GM19395 (cell line): ENCODE measurements around the gene P2RY4.
"Not testable (repeated sequence)": the region's sequence is repeated elsewhere in the genome, so short reads cannot be mapped to it uniquely, and the experiment has no call there.

Source experiments
- ATAC-seq: cut with Tn5 transposase; IDR thresholded peaks from one replicate; pipeline ENCODE4 v1.9.1; 2021; ENCODE audit warnings: mild to moderate bottlenecking, moderate library complexity; ENCODE audit not compliant: unreplicated experiment

Gene P2RY4

GRCh38 chrX:70244881-70245280, 15.1 kb downstream of the P2RY4 start:
- no peak for ATAC-seq

- ATAC-seq = not testable (repeated sequence)
Observed at GRCh38 chrX:70243601-70244000, 16.4 kb downstream of the P2RY4 start.

- no peak for ATAC-seq
Observed at GRCh38 chrX:70241501-70241900, 18.5 kb downstream of the P2RY4 start.

GRCh38 chrX:70240751-70241150, 19.3 kb downstream of the P2RY4 start:
- no peak for ATAC-seq

GRCh38 chrX:70234355-70234754, 25.6 kb downstream of the P2RY4 start, which contains the start of gene AWAT1:
Gene AWAT1, plus strand, starts transcription at chrX:70234655. Its CDS starts 41 bp downstream, at chrX:70234696.
- no peak for ATAC-seq

- no peak for ATAC-seq
Observed at GRCh38 chrX:70231666-70232065, 28.3 kb downstream of the P2RY4 start.

GRCh38 chrX:70226687-70227086, 33.3 kb downstream of the P2RY4 start:
- no peak for ATAC-seq

- ATAC-seq = no peak
Observed at GRCh38 chrX:70226048-70226447, 34.0 kb downstream of the P2RY4 start.

- no peak for ATAC-seq
Observed at GRCh38 chrX:70219938-70220764, 39.9 kb downstream of the P2RY4 start.

- ATAC-seq = not testable (repeated sequence)
Observed at GRCh38 chrX:70209570-70209969, 50.4 kb downstream of the P2RY4 start.

GRCh38 chrX:70208479-70208878, 51.5 kb downstream of the P2RY4 start:
- no peak for ATAC-seq
